CD4-positive, alpha-beta T cell (primary cell): Measurements from ENCODE around the gene ATG7. TPM values are rescaled to one million over a fixed set of nuclear protein-coding genes. Genes with fewer than 3 reads are reported as not detected.

Experiments
- ATAC-seq: fragments of 200-7000 bp; cut with Tn5 transposase; one replicate; pipeline ENCODE4 v1.10.0; 2022; ENCODE audit warnings: mild to moderate bottlenecking; ENCODE audit not compliant: poor library complexity
- CTCF ChIA-PET: fragments of 350-600 bp; sonication (Branson Sonifier 250); formaldehyde crosslinking; loops from one replicate; lab custom pipeline; 2021; ENCODE audit warnings: antibody characterized with exemption, inconsistent platforms; lab: Charles Lee
- POLR2A ChIA-PET: fragments of 350-600 bp; sonication (Branson Sonifier 250); formaldehyde crosslinking; loops from one replicate; lab custom pipeline; 2021; ENCODE audit warnings: antibody characterized with exemption, inconsistent platforms; lab: Charles Lee
- DNase-seq, 14 experiments: peaks; one replicate each; pipeline ENCODE4 v3.0.0-alpha.2; 2013 to 2020; ENCODE audit warnings: mixed read lengths in 2 of 14
- H3K27ac ChIP-seq, 2 donors: one replicate each; pipeline versions ENCODE4 v1.5.1 to v1.7.0; 2013; ENCODE audit warnings: low read length in 2 of 2, low read depth in 1 of 2, mild to moderate bottlenecking in 1 of 2
- H3K27me3 ChIP-seq, 2 experiments: 1 replicate in 1 of 2; 2 replicates in 1 of 2; pipeline versions ENCODE4 v1.6.1 to v1.7.0; 2013; ENCODE audit warnings: low read length in 2 of 2, control low read depth in 1 of 2, mild to moderate bottlenecking in 1 of 2, moderate library complexity in 1 of 2; ENCODE audit not compliant: insufficient read depth in 2 of 2, control insufficient read depth in 1 of 2
- H3K36me3 ChIP-seq: one replicate; pipeline ENCODE4 v1.6.1; 2013; ENCODE audit warnings: low read length, control low read depth; ENCODE audit not compliant: insufficient read depth
- H3K4me1 ChIP-seq: one replicate; pipeline ENCODE4 v1.6.1; 2013; ENCODE audit warnings: low read length, control low read depth; ENCODE audit not compliant: insufficient read depth
- H3K4me3 ChIP-seq: one replicate; pipeline ENCODE4 v1.5.1; 2013; ENCODE audit warnings: mild to moderate bottlenecking, low read length, moderate library complexity
- H3K9me3 ChIP-seq, 2 experiments: 1 replicate in 1 of 2; 2 replicates in 1 of 2; pipeline versions ENCODE4 v1.6.1 to v1.7.0; 2013; ENCODE audit warnings: low read length in 2 of 2, mild to moderate bottlenecking in 2 of 2, control low read depth in 1 of 2, moderate library complexity in 1 of 2; ENCODE audit not compliant: control insufficient read depth in 1 of 2, insufficient read depth in 1 of 2
- H3K27ac Mint-ChIP-seq: one replicate; pipeline ENCODE4 v1.8.0; 2020; ENCODE audit warnings: mixed read lengths
- H3K27me3 Mint-ChIP-seq: one replicate; pipeline ENCODE4 v1.8.0; 2021; ENCODE audit warnings: mixed read lengths
- H3K36me3 Mint-ChIP-seq: one replicate; pipeline ENCODE4 v1.8.0; 2021; ENCODE audit warnings: low read depth, mixed read lengths
- H3K4me1 Mint-ChIP-seq: one replicate; pipeline ENCODE4 v1.8.0; 2021; ENCODE audit warnings: low read depth, mixed read lengths
- H3K4me3 Mint-ChIP-seq: one replicate; pipeline ENCODE4 v1.8.0; 2020; ENCODE audit warnings: mild to moderate bottlenecking, mixed read lengths
- H3K9me3 Mint-ChIP-seq: one replicate; pipeline ENCODE4 v1.8.0; 2020; ENCODE audit warnings: mixed read lengths
- CTCF ChIP-seq: fragments of 200-600 bp; IDR thresholded peaks from one replicate; pipeline ENCODE4 v1.8.0; 2022; ENCODE audit warnings: antibody characterized with exemption, mild to moderate bottlenecking
- intact Hi-C, 2 experiments: fragments of 100-400 bp; cut with DNase I in 1 of 2; cut with micrococcal nuclease in 1 of 2; formaldehyde crosslinking; loops; one replicate each; pipeline versions ENCODE4 v1.15.1 to v1.9.0; 2023 to 2025; cut with DNase I, micrococcal nuclease
- total RNA-seq, 174 experiments: library from RNA in 2 of 174; stranded (reverse) in 2 of 174; gene quantifications; one replicate each; pipeline ENCODE4 v1.2.3 and lab custom pipeline; 2021 to 2026

ATG7 gene
- total RNA-seq, 2 experiments from 2014 or later = 21.4 to 25.7 TPM

GRCh38 chr3:11306817-11307589, 34.8 kb downstream of the ATG7 start:
- TF ChIP-seq CTCF = no peak
- H3K9me3 Mint-ChIP-seq = no peaks in the 10 kb centered on the region
- Histone ChIP-seq H3K27ac (peak overlapping the region in 1 of 2 donors; percentile 13), H3K27me3 (no peaks in the 10 kb centered on the region), H3K9me3 (no peaks in the 10 kb centered on the region), H3K4me3 (no peak overlapping the region), H3K4me1 (peaks cover 9% of the 10 kb centered on the region), H3K36me3 (peaks cover 65% of the 10 kb centered on the region)
- ChIA-PET CTCF (no interaction called here), POLR2A (interaction anchor here (1.0 kb wide), 1 partner anchor 35 kb away, joined by 4 read pairs; the partner anchor contains the start of gene ATG7)
- peaks cover 5% of the 10 kb centered on the region for H3K4me1 Mint-ChIP-seq
- intact Hi-C loops = no loop called here
- no peak overlapping the region for H3K27ac Mint-ChIP-seq
- ATAC-seq (peak; percentile 51), DNase-seq (peak in 5 of 14 experiments; percentile 14 to 59 (median 26))
- no peak overlapping the region for H3K4me3 Mint-ChIP-seq
- no peaks in the 10 kb centered on the region for H3K27me3 Mint-ChIP-seq
- H3K36me3 Mint-ChIP-seq = peaks cover 78% of the 10 kb centered on the region

- intact Hi-C loops = no loop called here
Measured at GRCh38 chr3:11307830-11308432, 35.7 kb downstream of the ATG7 start.

GRCh38 chr3:11310258-11310657, 38.1 kb downstream of the ATG7 start:
- ChIA-PET POLR2A (no interaction called here), CTCF (no interaction called here)
- no peak overlapping the region for H3K27ac ChIP-seq
- Mint-ChIP-seq H3K4me1 (peaks cover 5% of the 10 kb centered on the region), H3K36me3 (peaks cover 84% of the 10 kb centered on the region), H3K27me3 (no peaks in the 10 kb centered on the region), H3K9me3 (no peaks in the 10 kb centered on the region), H3K27ac (no peak overlapping the region), H3K4me3 (no peak overlapping the region)
- H3K27me3 ChIP-seq = no peaks in the 10 kb centered on the region
- no peak for TF ChIP-seq CTCF
- peaks cover 83% of the 10 kb centered on the region for H3K36me3 ChIP-seq
- no peaks in the 10 kb centered on the region for H3K9me3 ChIP-seq
- intact Hi-C loops = no loop called here
- ATAC-seq (no peak), DNase-seq (no peak)
- no peak overlapping the region for H3K4me3 ChIP-seq
- peaks cover 9% of the 10 kb centered on the region for H3K4me1 ChIP-seq

More at GRCh38 chr3:11307830-11308432, 35.7 kb downstream of the ATG7 start:
- Mint-ChIP-seq H3K9me3 (no peaks in the 10 kb centered on the region), H3K4me3 (no peak overlapping the region), H3K36me3 (peaks cover 78% of the 10 kb centered on the region), H3K27ac (no peak overlapping the region), H3K27me3 (no peaks in the 10 kb centered on the region), H3K4me1 (peaks cover 5% of the 10 kb centered on the region)
- no peaks in the 10 kb centered on the region for H3K27me3 ChIP-seq
- no peaks in the 10 kb centered on the region for H3K9me3 ChIP-seq
- ChIA-PET POLR2A (no interaction called here), CTCF (no interaction called here)
- ATAC-seq (no peak), DNase-seq (no peak)
- peaks cover 9% of the 10 kb centered on the region for H3K4me1 ChIP-seq
- no peak overlapping the region for H3K27ac ChIP-seq
- TF ChIP-seq CTCF = no peak
- H3K4me3 ChIP-seq = no peak overlapping the region
- H3K36me3 ChIP-seq = peaks cover 66% of the 10 kb centered on the region
